ENCODE results near the gene ZNF669. TPM values are rescaled to one million over a fixed set of nuclear protein-coding genes. Genes with fewer than 3 reads are reported as not detected.
A peak's percentile ranks its signal among the peaks of the same experiment; 100 is the strongest.

Gene ZNF669
- total and polyA plus RNA-seq, 5 donors, result 3.2 to 6.0 (median 4.4) TPM

DNA sequence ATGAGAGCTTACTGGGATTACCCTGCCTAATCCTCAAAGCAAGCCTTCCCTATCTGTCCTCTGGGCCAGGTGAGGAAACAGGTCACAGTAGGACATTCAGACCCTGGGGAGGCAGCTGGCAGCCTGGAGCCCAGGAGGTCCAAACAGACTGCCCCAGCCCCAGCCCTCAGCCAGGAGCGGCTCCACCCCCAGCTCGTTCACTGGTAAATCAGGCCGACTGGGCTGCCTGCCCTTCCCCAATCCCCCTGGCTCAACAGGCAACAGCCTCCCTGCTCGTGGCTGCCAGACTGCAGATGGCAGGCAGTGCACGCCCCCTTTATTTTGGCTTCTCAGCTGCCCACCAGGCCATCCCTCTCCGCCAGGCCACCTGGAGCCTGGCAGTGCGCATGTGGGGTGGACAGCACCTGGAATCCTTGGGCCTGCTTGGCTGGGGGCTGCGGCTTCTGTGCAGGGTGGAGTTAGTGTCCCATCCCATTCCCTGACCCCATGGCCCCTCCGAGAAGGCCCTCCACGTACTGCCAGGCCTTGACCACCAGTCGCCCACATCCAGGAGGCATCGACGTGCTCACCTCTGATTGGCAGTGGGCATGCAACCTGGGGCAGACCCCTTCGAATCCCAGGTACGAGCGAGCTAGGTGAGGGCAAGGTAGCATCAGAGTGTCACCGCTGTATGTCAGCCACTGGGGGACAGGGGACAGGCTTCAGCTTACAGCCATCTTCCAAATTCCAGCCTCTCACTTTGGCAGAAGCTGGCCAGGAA lies 14.4 kb downstream of the ZNF669 start:
- 54% methylated on average over 17 of the region's 17 CpGs for WGBS
- DNase-seq (peak in 1 of 3 donors; percentile 19), ATAC-seq (peak in 1 of 2 donors; percentile 15)
- Histone ChIP-seq H3K4me1 (ENCODE audit: control insufficient read depth, insufficient read depth, low read length) (no peaks in the 10 kb centered on the region), H3K4me3 (ENCODE audit: low read length) (no peak overlapping the region), H3K27ac (ENCODE audit: low read length) (no peak overlapping the region), H3K9me3 (ENCODE audit: control insufficient read depth, low read length) (no peaks in the 10 kb centered on the region), H3K27me3 (ENCODE audit: control insufficient read depth, insufficient read depth) (no peaks in the 10 kb centered on the region)
- intact Hi-C loops (cut with DNase I), result no loop called here

DNA sequence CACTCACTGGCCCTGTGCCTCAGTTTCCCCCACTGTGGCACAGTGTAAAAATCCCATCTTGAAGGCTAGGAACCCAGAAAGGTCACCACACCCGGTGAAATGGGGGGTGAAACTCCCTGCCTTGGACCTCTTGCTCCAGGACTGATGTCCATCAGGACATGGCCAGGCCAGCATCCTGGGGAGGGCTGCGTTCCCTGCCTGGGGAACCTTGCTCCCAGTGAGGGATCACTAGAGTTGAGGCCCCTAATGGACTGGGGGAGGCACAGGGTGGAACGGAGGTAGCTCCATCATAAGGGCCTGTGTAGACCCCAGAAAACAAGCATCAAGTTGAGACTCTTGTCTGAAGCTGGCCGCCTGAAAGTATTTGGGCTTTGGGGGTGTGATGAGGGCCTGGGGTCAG lies 15.2 kb downstream of the ZNF669 start:
- no peaks in the 10 kb centered on the region for H3K27me3 ChIP-seq (ENCODE audit: control insufficient read depth, insufficient read depth)
- DNase-seq, result no peak
- no peak for ATAC-seq
- H3K4me3 ChIP-seq (ENCODE audit: low read length), result no peak overlapping the region
- H3K27ac ChIP-seq (ENCODE audit: low read length), result no peak overlapping the region
- H3K9me3 ChIP-seq (ENCODE audit: control insufficient read depth, low read length), result no peaks in the 10 kb centered on the region
- intact Hi-C loops (cut with DNase I), result no loop called here
- no peaks in the 10 kb centered on the region for H3K4me1 ChIP-seq (ENCODE audit: control insufficient read depth, insufficient read depth, low read length)
- 86% methylated on average over 4 of the region's 4 CpGs for WGBS

DNA sequence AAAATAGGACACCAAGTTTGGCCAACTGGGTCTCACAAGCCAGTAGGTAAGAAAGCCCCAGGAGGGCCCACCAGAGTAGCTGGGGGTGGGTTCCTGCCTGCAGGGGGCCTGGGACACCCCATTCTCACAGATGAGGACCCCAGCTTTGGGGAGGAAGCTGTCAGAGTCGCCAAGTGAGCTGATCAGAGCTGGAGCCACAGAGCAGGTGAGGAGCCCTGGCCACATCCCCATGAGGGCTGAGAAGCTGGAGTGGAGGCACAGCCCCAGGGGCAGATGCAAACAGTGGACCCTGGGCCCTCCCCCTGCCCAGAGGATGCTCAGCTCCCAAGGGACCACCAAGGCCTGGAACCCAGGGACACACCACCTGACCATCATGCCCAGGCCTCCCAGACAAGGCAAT lies 16.9 kb downstream of the ZNF669 start:
- H3K27me3 ChIP-seq (ENCODE audit: control insufficient read depth, insufficient read depth), result no peaks in the 10 kb centered on the region
- H3K9me3 ChIP-seq (ENCODE audit: control insufficient read depth, low read length), result no peaks in the 10 kb centered on the region
- no peak for DNase-seq
- WGBS, result 68% methylated on average over 1 of the region's 1 CpG
- H3K4me3 ChIP-seq (ENCODE audit: low read length), result no peak overlapping the region
- H3K27ac ChIP-seq (ENCODE audit: low read length), result no peak overlapping the region
- intact Hi-C loops (cut with DNase I), result no loop called here
- no peaks in the 10 kb centered on the region for H3K4me1 ChIP-seq (ENCODE audit: control insufficient read depth, insufficient read depth, low read length)
- no peak for ATAC-seq

DNA sequence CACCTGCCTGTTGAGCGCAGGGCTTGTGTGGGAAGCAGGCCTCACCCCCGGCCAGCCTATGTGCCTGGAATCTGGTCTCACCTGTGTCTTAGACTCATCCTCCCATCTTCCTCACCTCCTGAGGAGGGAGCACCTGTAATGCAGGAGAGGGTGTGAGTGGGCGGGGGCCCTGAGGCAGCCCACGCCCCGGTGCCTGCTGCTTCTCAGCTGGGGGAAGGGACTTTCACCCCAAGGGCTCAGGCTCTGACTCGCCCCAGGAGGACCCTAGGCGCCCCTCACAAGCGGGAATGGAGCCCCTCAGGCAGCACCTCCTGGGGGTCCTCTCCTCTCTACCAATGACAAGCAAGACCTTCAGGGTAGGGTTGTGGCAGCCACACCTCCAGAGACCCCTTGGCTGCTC lies 18.8 kb downstream of the ZNF669 start:
- Histone ChIP-seq H3K4me1 (ENCODE audit: control insufficient read depth, insufficient read depth, low read length) (no peaks in the 10 kb centered on the region), H3K27me3 (ENCODE audit: control insufficient read depth, insufficient read depth) (no peaks in the 10 kb centered on the region), H3K4me3 (ENCODE audit: low read length) (no peak overlapping the region), H3K9me3 (ENCODE audit: control insufficient read depth, low read length) (no peaks in the 10 kb centered on the region), H3K27ac (ENCODE audit: low read length) (no peak overlapping the region)
- intact Hi-C loops (cut with DNase I), result no loop called here
- WGBS, result 90% methylated on average over 8 of the region's 8 CpGs
- DNase-seq, result no peak
- ATAC-seq, result no peak

DNA sequence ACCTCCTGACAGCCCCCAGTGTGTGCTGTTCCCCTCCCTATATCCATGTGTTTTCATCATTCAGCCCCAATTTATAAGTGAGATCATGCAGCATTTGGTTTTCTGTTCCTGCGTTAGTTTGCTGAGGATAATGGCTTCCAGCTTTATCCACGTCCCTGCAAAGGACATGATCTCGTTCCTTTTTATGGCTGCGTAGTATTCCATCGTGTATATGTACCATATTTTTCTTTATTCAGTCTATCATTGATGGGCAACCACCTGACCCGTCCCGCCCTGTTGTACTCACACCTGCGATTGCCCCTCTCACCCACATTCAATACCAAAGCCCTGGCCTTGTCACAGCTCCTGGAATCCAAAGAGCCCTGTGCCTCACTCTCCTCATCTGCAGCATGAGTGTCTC lies 19.4 kb downstream of the ZNF669 start:
- Histone ChIP-seq H3K9me3 (ENCODE audit: control insufficient read depth, low read length) (no peaks in the 10 kb centered on the region), H3K4me3 (ENCODE audit: low read length) (no peak overlapping the region), H3K27me3 (ENCODE audit: control insufficient read depth, insufficient read depth) (no peaks in the 10 kb centered on the region), H3K27ac (ENCODE audit: low read length) (no peak overlapping the region), H3K4me1 (ENCODE audit: control insufficient read depth, insufficient read depth, low read length) (no peaks in the 10 kb centered on the region)
- intact Hi-C loops (cut with DNase I), result no loop called here
- no peak for ATAC-seq
- WGBS, result 91% methylated on average over 8 of the region's 8 CpGs
- no peak for DNase-seq

DNA sequence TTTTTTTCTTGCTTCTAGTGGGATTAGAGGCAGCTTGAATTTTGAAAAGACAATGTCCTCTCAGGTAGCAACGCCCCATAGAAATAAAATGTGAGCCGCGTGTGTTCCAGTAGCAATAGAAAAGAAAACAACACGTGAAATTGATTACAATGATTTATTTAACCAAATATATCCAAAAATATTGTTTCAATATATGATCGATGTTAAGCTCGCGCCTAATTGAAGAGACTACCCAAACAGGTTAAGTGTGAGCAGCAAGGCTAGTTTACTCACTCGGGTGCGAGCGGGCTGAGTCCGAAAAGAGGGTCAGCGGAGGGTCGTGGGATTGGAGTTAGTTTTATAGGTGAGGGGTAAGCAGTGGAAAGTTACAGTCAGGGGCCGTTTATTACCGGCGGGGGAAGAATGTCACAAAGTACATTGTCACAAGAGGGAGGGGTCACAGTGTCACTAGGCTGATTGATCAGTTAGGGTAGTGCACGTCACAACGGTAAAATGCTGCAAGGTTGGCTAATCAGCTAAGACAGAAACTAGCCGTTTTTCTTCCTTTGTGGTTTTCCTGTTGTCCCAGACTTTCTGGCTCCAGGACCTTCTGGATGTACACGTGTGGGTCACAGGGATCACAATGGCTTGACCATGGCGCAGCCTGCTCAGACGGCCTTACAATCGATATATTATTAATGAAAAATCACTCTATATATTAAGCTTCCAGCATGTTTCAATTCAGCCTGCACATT lies 24.8 kb downstream of the ZNF669 start:
- ATAC-seq, result no peak
- peak overlapping the region; percentile 83 for H3K4me3 ChIP-seq (ENCODE audit: low read length)
- H3K9me3 ChIP-seq (ENCODE audit: control insufficient read depth, low read length), result no peaks in the 10 kb centered on the region
- no peaks in the 10 kb centered on the region for H3K27me3 ChIP-seq (ENCODE audit: control insufficient read depth, insufficient read depth)
- H3K27ac ChIP-seq (ENCODE audit: low read length), result no peak overlapping the region
- intact Hi-C loops (cut with DNase I), result no loop called here
- 47% methylated on average over 23 of the region's 23 CpGs for WGBS
- DNase-seq, result no peak
- H3K4me1 ChIP-seq (ENCODE audit: control insufficient read depth, insufficient read depth, low read length), result no peaks in the 10 kb centered on the region

DNA sequence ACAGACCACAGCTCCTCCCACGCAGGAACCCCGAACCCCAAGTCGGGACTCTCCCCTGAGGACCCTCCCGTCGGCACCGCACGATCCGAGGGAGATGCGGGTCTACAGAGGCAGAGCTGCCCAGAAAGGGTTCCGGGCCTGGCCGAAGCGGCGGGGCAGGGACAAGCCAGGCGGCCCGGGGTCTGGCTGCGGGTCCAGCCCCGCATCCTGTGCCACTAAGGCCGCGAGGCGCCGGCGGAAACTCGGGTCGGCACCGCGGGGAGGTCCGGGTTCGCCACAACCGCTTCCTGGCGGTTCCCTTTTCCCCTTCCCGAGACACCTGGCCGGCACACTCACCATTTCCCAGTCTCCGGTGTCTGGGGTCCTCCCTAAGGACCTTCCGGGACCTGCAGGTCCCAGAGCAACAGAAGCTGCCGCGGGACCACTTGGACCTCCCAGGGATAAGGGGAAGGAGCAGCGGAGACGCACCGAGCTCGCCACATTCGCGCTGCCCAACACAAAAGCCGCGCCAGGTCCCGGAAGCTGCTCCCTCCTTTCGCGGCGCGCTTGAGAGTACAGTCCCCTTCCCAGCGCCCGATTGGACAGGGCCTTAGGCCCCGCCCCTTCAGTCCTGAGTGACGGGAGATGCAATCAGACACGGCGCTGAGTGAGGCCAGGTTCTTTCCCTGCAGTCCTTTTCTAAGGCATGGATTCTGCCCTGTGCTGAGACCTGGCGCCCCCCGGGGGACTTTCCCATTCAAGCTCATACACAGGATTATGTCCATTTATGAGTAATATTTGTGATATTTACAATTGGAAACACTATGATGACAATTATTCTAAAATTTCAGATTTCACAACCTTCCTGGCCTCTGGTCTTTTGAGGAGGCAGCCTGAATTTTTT lies 25.7 kb downstream of the ZNF669 start, which contains the start of gene ZNF670:
Gene ZNF670 (minus strand): TSS at position 554 of the 883 bp plus-strand sequence. CDS start 215 bp downstream, at position 339.
- Histone ChIP-seq H3K4me3 (ENCODE audit: low read length) (peak within 1 kb of the TSS; percentile 83), H3K27ac (ENCODE audit: low read length) (peak within 1 kb of the TSS; percentile 10), H3K4me1 (ENCODE audit: control insufficient read depth, insufficient read depth, low read length) (no peaks in the 10 kb centered on the region), H3K9me3 (ENCODE audit: control insufficient read depth, low read length) (no peaks in the 10 kb centered on the region), H3K27me3 (ENCODE audit: control insufficient read depth, insufficient read depth) (no peaks in the 10 kb centered on the region)
- intact Hi-C loops (cut with DNase I), result no loop called here
- under 1% methylated on average over 57 of the region's 57 CpGs for WGBS
- ATAC-seq (peak; percentile 100), DNase-seq (peak; percentile 96 to 98 (median 97))

DNA sequence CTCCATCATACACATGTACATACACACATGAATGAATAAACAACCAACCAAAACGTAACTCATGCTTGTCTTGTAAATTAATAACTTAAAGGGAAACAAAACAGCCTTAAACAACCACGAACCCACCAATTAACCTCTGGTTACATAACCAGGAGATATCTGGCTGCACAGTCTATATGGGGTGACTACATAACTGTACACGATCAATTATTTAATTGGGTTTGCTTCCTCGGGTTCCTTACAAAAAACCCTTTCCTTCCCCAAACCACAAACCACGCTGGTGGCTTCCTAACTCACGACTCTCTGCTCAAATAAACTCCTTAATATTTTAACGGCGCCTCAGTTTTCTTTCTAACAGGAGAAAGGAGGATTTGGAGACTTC lies 26.3 kb downstream of the ZNF669 start:
- DNase-seq (no peak), ATAC-seq (no peak)
- under 1% methylated on average over 8 of the region's 8 CpGs for WGBS
- Histone ChIP-seq H3K4me1 (ENCODE audit: control insufficient read depth, insufficient read depth, low read length) (no peaks in the 10 kb centered on the region), H3K4me3 (ENCODE audit: low read length) (peak overlapping the region; percentile 83), H3K27ac (ENCODE audit: low read length) (no peak overlapping the region), H3K27me3 (ENCODE audit: control insufficient read depth, insufficient read depth) (no peaks in the 10 kb centered on the region), H3K9me3 (ENCODE audit: control insufficient read depth, low read length) (no peaks in the 10 kb centered on the region)
- intact Hi-C loops (cut with DNase I), result no loop called here

DNA sequence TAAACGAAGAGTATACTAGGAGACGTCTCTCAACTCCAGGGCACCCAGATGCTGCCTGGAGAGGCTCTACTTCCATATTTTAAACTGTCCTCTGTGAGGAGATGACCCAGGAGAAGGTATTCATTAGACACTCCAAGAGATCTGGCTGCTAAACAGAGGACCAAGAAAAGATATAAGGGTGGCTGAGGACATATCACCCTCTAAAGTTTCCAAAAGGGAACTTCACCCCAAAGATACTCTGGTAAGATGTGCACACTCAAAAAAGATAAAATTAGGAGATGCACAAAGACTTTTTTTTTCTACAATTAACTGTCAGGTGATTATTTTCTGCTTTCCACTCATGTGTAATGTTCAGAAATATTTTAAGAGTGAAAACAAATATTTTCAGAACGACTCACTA lies 26.9 kb downstream of the ZNF669 start:
- Histone ChIP-seq H3K9me3 (ENCODE audit: control insufficient read depth, low read length) (no peaks in the 10 kb centered on the region), H3K4me3 (ENCODE audit: low read length) (no peak overlapping the region), H3K27me3 (ENCODE audit: control insufficient read depth, insufficient read depth) (no peaks in the 10 kb centered on the region), H3K4me1 (ENCODE audit: control insufficient read depth, insufficient read depth, low read length) (no peaks in the 10 kb centered on the region), H3K27ac (ENCODE audit: low read length) (no peak overlapping the region)
- WGBS, result 79% methylated on average over 3 of the region's 3 CpGs
- DNase-seq (no peak), ATAC-seq (no peak)
- intact Hi-C loops (cut with DNase I), result no loop called here

DNA sequence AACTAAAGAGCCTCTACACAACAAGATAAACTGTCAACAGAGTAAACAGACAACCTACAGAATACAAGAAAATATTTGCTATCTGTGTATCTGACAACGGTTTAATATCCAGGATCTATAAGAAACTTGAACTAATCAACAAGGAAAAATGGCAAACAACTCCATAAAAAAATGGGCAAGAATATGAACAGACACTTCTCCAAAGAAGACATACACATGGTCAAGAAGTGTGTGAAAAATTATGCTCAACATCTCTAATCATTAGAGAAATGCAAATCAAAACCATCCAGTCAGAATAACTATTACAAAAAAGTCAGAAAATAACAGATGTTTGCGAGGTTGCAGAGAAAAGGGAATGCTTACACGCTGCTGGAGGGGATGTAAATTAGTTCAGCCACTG lies 33.5 kb downstream of the ZNF669 start:
- ATAC-seq (no peak), DNase-seq (no peak)
- H3K9me3 ChIP-seq (ENCODE audit: control insufficient read depth, low read length), result no peaks in the 10 kb centered on the region
- no peak overlapping the region for H3K27ac ChIP-seq (ENCODE audit: low read length)
- WGBS, result 81% methylated on average over 3 of the region's 3 CpGs
- H3K4me1 ChIP-seq (ENCODE audit: control insufficient read depth, insufficient read depth, low read length), result no peaks in the 10 kb centered on the region
- intact Hi-C loops (cut with DNase I), result no loop called here
- no peaks in the 10 kb centered on the region for H3K27me3 ChIP-seq (ENCODE audit: control insufficient read depth, insufficient read depth)
- no peak overlapping the region for H3K4me3 ChIP-seq (ENCODE audit: low read length)

DNA sequence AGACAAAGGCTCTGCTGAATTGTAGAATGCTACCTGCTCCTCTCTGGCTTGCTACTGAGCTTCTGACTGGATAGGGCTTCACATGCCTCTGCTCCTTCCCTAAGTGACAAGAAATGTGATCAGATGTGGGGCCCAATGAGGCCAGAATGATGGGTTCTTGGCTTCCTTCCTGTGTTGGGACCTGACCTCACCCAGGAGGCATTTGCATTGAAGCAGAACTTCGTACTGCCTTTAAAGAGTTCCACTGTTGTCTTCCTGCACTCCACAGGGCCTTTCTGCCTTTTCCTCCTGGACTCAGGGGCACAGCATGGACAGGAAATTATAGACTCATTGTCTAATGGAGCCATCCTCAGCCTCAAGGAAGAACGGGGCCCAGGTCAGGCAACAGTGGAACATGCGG lies 39.9 kb downstream of the ZNF669 start:
- no peak overlapping the region for H3K27ac ChIP-seq (ENCODE audit: low read length)
- no peak for ATAC-seq
- H3K4me1 ChIP-seq (ENCODE audit: control insufficient read depth, insufficient read depth, low read length), result no peaks in the 10 kb centered on the region
- no peaks in the 10 kb centered on the region for H3K9me3 ChIP-seq (ENCODE audit: control insufficient read depth, low read length)
- no peak overlapping the region for H3K4me3 ChIP-seq (ENCODE audit: low read length)
- 81% methylated on average over 3 of the region's 3 CpGs for WGBS
- intact Hi-C loops (cut with DNase I), result no loop called here
- no peak for DNase-seq
- no peaks in the 10 kb centered on the region for H3K27me3 ChIP-seq (ENCODE audit: control insufficient read depth, insufficient read depth)

Measured in right cardiac atrium (tissue), 5 donors.